Naive thymus-derived CD8-positive, alpha-beta T cell (primary cell): ENCODE measurements around the gene MIPEP. TPM values are rescaled to one million over a fixed set of nuclear protein-coding genes. Genes with fewer than 3 reads are reported as not detected.
"Not testable (repeated sequence)": the region's sequence is repeated elsewhere in the genome, so short reads cannot be mapped to it uniquely, and the experiment has no call there.

Experiments
- ATAC-seq, 2 donors: fragments of 150-1000 bp; cut with Tn5 transposase in 1 of 2; sonication (Bioruptor Pico), chemical (Tn5 transposase) in 1 of 2; 1 replicate in 1 of 2; 2 replicates in 1 of 2; pipeline ENCODE4 v1.10.0; 2021; ENCODE audit warnings: mild to moderate bottlenecking in 2 of 2, moderate library complexity in 2 of 2
- POLR2A ChIA-PET: fragments of 350-600 bp; sonication (Branson Sonifier 250); formaldehyde crosslinking; loops from one replicate; lab custom pipeline; 2021; ENCODE audit warnings: antibody characterized with exemption; lab: Charles Lee
- DNase-seq, 10 donors: peaks; one replicate each; pipeline versions ENCODE4 v3.0.0 to v3.0.0-alpha.2; 2020 to 2022
- H3K27ac Mint-ChIP-seq, 10 donors: one replicate each; pipeline ENCODE4 v1.8.0; 2020 to 2022; ENCODE audit warnings: mild to moderate bottlenecking in 10 of 10, mixed read lengths in 10 of 10, moderate library complexity in 4 of 10, inconsistent platforms in 1 of 10
- H3K27me3 Mint-ChIP-seq, 5 donors: one replicate each; pipeline ENCODE4 v1.8.0; 2021 to 2022; ENCODE audit warnings: mixed read lengths in 5 of 5
- H3K36me3 Mint-ChIP-seq, 3 donors: one replicate each; pipeline ENCODE4 v1.8.0; 2020 to 2022; ENCODE audit warnings: mixed read lengths in 3 of 3, mild to moderate bottlenecking in 2 of 3, inconsistent platforms in 1 of 3
- H3K4me1 Mint-ChIP-seq, 4 donors: one replicate each; pipeline ENCODE4 v1.8.0; 2021 to 2022; ENCODE audit warnings: mixed read lengths in 4 of 4
- H3K4me3 Mint-ChIP-seq, 10 donors: one replicate each; pipeline ENCODE4 v1.8.0; 2020 to 2022; ENCODE audit warnings: mild to moderate bottlenecking in 10 of 10, mixed read lengths in 10 of 10, moderate library complexity in 6 of 10, inconsistent platforms in 1 of 10
- H3K9me3 Mint-ChIP-seq, 9 donors: one replicate each; pipeline ENCODE4 v1.8.0; 2020 to 2022; ENCODE audit warnings: mixed read lengths in 9 of 9, mild to moderate bottlenecking in 3 of 9, inconsistent platforms in 1 of 9, moderate library complexity in 1 of 9
- polyA plus RNA-seq, 3 donors: library from polyadenylated mRNA; unstranded; fragments of 300-500 nt; fragmentation: Illumina TruSeq; gene quantifications; one replicate each; pipeline ENCODE4 v1.2.3, GENCODE V29; 2021
- total RNA-seq, 8 experiments: library from RNA in 2 of 8; stranded (reverse) in 2 of 8; gene quantifications; one replicate each; pipeline ENCODE4 v1.2.3 and lab custom pipeline; 2021 to 2026

MIPEP gene
- total and polyA plus RNA-seq, 5 experiments from 2014 or later: 9.4 to 16.6 (median 14.0) TPM

- Mint-ChIP-seq H3K4me3 (no peak overlapping the region), H3K4me1 (peaks cover 0 to 4% (median 0%) of the 10 kb centered on the region in 4 donors), H3K9me3 (no peaks in the 10 kb centered on the region), H3K27me3 (no peaks in the 10 kb centered on the region), H3K27ac (no peak overlapping the region), H3K36me3 (peaks cover 0 to 29% (median 7%) of the 10 kb centered on the region in 3 donors)
- POLR2A ChIA-PET: no interaction called here
- ATAC-seq (no peak), DNase-seq (no peak)
Measured at GRCh38 chr13:23760000-23760399, 129.2 kb downstream of the MIPEP start.

- Mint-ChIP-seq H3K27ac (no peak overlapping the region), H3K36me3 (peaks cover 0 to 32% (median 13%) of the 10 kb centered on the region in 3 donors), H3K4me3 (no peak overlapping the region), H3K4me1 (peaks cover 0 to 7% (median 1%) of the 10 kb centered on the region in 4 donors), H3K27me3 (no peaks in the 10 kb centered on the region), H3K9me3 (no peaks in the 10 kb centered on the region)
- ATAC-seq: no peak
- no peak for DNase-seq
- POLR2A ChIA-PET: no interaction called here
Measured at GRCh38 chr13:23758798-23759527, 130.2 kb downstream of the MIPEP start.

DNA sequence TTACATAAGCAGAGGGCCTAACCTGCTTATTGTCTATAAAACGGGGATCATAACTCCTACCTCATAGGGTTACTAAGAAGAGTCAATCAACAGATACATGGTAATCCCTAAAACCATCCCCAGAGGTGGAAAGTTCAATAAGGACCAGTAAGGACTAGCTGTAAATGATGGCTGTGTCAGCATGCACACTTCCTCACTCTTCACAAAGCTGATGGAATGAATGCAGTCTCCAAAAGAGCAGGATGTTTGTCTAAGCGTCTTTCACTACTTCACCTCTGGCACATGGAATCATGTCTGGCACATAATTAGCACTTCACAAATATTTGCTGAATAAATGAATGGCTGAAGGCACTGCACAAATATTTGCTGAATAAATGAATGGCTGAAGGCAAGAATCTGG lies 134.2 kb downstream of the MIPEP start:
- no peak overlapping the region for H3K4me3 Mint-ChIP-seq
- H3K4me1 Mint-ChIP-seq: peaks cover 0 to 10% (median 3%) of the 10 kb centered on the region in 4 donors
- POLR2A ChIA-PET: no interaction called here
- no peak for DNase-seq
- H3K9me3 Mint-ChIP-seq: no peaks in the 10 kb centered on the region
- no peaks in the 10 kb centered on the region for H3K27me3 Mint-ChIP-seq
- H3K27ac Mint-ChIP-seq: peak overlapping the region in 4 of 10 donors; percentile 0 to 33 (median 16)
- no peak for ATAC-seq
- H3K36me3 Mint-ChIP-seq: peaks cover 9 to 50% (median 28%) of the 10 kb centered on the region in 3 donors

DNA sequence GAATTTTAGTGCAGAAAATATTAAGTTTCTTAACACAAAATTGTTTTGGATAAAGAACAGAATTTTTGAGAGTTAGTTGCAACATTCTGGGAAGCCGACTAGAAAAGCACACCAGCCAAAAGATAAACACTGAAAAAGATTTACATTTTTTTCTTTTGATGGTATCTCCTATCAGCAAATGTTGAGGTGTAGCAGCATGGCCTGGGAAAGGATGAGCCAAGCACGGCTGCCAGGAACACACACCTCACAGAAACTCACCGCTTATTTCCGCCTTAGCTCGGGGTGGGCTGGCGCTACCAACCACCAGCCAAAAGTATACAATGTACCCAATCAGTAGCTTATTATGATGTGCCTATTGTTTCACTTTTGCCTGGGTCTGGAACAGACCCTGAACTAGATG lies 134.7 kb downstream of the MIPEP start:
- Mint-ChIP-seq H3K36me3 (peaks cover 9 to 50% (median 29%) of the 10 kb centered on the region in 3 donors), H3K4me3 (no peak overlapping the region), H3K4me1 (peaks cover 0 to 10% (median 3%) of the 10 kb centered on the region in 4 donors), H3K9me3 (no peaks in the 10 kb centered on the region), H3K27me3 (no peaks in the 10 kb centered on the region), H3K27ac (peak overlapping the region in 2 of 10 donors; percentile 7 to 33)
- POLR2A ChIA-PET: no interaction called here
- DNase-seq (no peak), ATAC-seq (no peak)

GRCh38 chr13:23753458-23753857 lies 135.7 kb downstream of the MIPEP start:
- no peak for DNase-seq
- peaks cover 9 to 41% (median 34%) of the 10 kb centered on the region in 3 donors for H3K36me3 Mint-ChIP-seq
- H3K9me3 Mint-ChIP-seq: no peaks in the 10 kb centered on the region
- POLR2A ChIA-PET: no interaction called here
- no peak for ATAC-seq
- H3K4me1 Mint-ChIP-seq: peaks cover 0 to 13% (median 1%) of the 10 kb centered on the region in 4 donors
- H3K4me3 Mint-ChIP-seq: no peak overlapping the region
- no peak overlapping the region for H3K27ac Mint-ChIP-seq
- no peaks in the 10 kb centered on the region for H3K27me3 Mint-ChIP-seq

- peaks cover 9 to 35% (median 32%) of the 10 kb centered on the region in 3 donors for H3K36me3 Mint-ChIP-seq
- peaks cover 0 to 15% (median 1%) of the 10 kb centered on the region in 4 donors for H3K4me1 Mint-ChIP-seq
- ATAC-seq: no peak
- no peak overlapping the region for H3K4me3 Mint-ChIP-seq
- no peak for DNase-seq
- POLR2A ChIA-PET: no interaction called here
- no peaks in the 10 kb centered on the region for H3K9me3 Mint-ChIP-seq
- peak overlapping the region in 1 of 10 donors; percentile 40 for H3K27ac Mint-ChIP-seq
- H3K27me3 Mint-ChIP-seq: no peaks in the 10 kb centered on the region
Measured at GRCh38 chr13:23752111-23753001, 136.8 kb downstream of the MIPEP start.

DNA sequence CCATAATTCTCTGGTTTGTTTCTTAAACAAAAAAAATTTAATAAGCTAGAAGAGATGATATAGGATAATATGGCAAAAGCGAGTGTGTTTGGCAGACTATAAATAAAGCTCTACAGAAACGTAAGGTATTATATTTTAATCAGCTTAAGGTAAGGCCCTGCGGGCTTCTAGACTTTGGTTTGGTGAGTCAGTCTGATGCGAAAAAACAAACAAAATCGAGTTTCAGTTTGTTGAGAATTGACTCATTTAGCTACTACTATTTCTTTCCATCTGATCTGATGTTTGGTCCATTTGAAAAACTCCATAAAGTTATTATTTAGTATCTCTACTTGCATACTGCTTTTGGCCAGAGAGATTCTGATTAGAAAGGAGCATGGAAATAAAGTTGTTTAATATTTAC lies 138.0 kb downstream of the MIPEP start:
- no peak for DNase-seq
- H3K27ac Mint-ChIP-seq: no peak overlapping the region
- H3K36me3 Mint-ChIP-seq: peaks cover 9 to 32% (median 29%) of the 10 kb centered on the region in 3 donors
- no peak overlapping the region for H3K4me3 Mint-ChIP-seq
- H3K9me3 Mint-ChIP-seq: no peaks in the 10 kb centered on the region
- H3K4me1 Mint-ChIP-seq: peaks cover 0 to 21% (median 1%) of the 10 kb centered on the region in 4 donors
- ATAC-seq: no peak
- POLR2A ChIA-PET: no interaction called here
- H3K27me3 Mint-ChIP-seq: no peaks in the 10 kb centered on the region

DNA sequence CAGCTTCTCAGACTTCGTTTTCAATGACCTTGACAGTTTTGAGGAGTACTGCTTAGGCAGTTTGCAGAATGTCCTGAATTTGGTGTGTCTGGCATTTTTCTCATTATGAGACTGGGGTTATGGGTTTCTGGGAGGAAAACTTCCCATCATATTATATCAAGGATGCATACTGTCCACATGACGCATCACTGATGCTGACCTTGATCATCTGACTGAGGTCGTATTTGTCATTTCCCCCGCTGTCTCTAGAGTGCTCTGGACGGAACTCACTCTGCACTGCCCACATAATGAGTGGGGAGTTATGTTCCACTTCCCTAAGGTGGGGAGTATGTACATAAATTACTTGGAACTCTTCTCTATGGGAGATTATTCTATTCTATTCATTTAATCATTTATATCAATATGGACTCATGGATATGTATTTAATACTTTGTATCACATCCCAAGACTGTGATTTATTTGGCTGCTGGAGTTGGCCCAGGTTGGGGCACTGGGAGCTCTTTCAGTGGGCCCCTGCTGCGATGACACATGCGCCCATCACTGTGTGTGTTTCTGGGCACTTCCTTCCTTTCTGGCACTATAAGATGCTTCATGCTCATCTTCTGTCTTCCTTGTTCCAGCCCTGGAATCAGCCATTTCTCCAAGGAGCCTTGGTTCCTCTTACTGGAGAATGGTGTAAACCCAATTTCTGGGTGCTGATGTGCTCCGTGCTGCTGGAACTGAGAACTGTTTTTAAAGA lies 138.6 kb downstream of the MIPEP start:
- Mint-ChIP-seq H3K36me3 (peaks cover 9 to 32% (median 29%) of the 10 kb centered on the region in 3 donors), H3K9me3 (no peaks in the 10 kb centered on the region), H3K27me3 (no peaks in the 10 kb centered on the region), H3K27ac (no peak overlapping the region), H3K4me1 (peaks cover 0 to 21% (median 1%) of the 10 kb centered on the region in 4 donors), H3K4me3 (no peak overlapping the region)
- DNase-seq (no peak), ATAC-seq (no peak)
- POLR2A ChIA-PET: no interaction called here

DNA sequence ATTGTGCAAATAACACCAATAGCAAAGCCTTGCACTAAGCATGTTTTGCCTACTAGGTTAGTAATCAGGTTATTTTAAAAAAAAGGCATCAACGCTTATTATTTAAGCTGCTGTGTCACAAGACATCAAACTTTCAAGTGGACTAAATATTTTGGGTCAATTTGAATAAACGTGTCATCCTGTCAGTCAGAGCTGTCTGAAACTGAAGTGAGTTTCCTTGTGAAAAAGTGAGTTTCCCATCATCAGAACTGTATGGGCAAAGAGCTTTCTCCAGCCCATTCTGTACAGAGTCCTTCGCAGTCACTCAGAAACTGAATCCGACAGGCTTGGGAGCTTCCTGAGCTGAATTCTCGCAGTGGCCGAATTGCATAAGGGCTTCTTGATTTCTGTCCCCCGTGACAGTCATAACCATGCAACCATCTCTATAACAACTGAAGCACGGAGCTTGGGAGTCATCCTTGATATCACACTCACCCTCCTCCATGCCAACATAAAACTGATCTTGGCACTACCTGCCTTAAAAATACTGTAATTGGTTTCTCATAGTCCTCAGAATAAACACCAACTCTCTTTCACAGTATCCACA lies 139.8 kb downstream of the MIPEP start:
- POLR2A ChIA-PET: no interaction called here
- ATAC-seq (no peak), DNase-seq (no peak)
- no peak overlapping the region for H3K4me3 Mint-ChIP-seq
- no peaks in the 10 kb centered on the region for H3K9me3 Mint-ChIP-seq
- H3K36me3 Mint-ChIP-seq: peaks cover 9 to 25% (median 21%) of the 10 kb centered on the region in 3 donors
- H3K4me1 Mint-ChIP-seq: peaks cover 0 to 21% (median 2%) of the 10 kb centered on the region in 4 donors
- H3K27ac Mint-ChIP-seq: no peak overlapping the region
- H3K27me3 Mint-ChIP-seq: no peaks in the 10 kb centered on the region

- Mint-ChIP-seq H3K27ac (no peak overlapping the region), H3K4me1 (peaks cover under 1 to 26% (median 12%) of the 10 kb centered on the region in 4 donors), H3K9me3 (no peaks in the 10 kb centered on the region), H3K4me3 (no peak overlapping the region), H3K36me3 (peaks cover 9 to 25% (median 19%) of the 10 kb centered on the region in 3 donors), H3K27me3 (no peaks in the 10 kb centered on the region)
- POLR2A ChIA-PET: no interaction called here
- ATAC-seq: no peak
- DNase-seq: no peak
Measured at GRCh38 chr13:23748109-23748990, 140.8 kb downstream of the MIPEP start.

- H3K27me3 Mint-ChIP-seq, ATAC-seq: not testable (repeated sequence)
Measured at GRCh38 chr13:23746141-23746540, 143.1 kb downstream of the MIPEP start.

More at GRCh38 chr13:23746141-23746540, 143.1 kb downstream of the MIPEP start:
- H3K4me3 Mint-ChIP-seq, H3K9me3 Mint-ChIP-seq, DNase-seq, H3K27ac Mint-ChIP-seq, POLR2A ChIA-PET: not testable (repeated sequence)
- peaks cover 4 to 16% (median 9%) of the 10 kb centered on the region in 3 donors for H3K36me3 Mint-ChIP-seq
- H3K4me1 Mint-ChIP-seq: peaks cover 7 to 32% (median 19%) of the 10 kb centered on the region in 4 donors
